HCT116 (cell line): ENCODE measurements around the gene VAPA. TPM values are rescaled to one million over a fixed set of nuclear protein-coding genes. Genes with fewer than 3 reads are reported as not detected.

Experiments
- ATAC-seq: fragments of 200-7000 bp; cut with Tn5 transposase; 2 replicates; pipeline ENCODE4 v1.9.1; 2020; ENCODE audit warnings: mild to moderate bottlenecking, moderate library complexity
- BruUV-seq: library from RNA; stranded (reverse); fragments of 400-500 nt; replicated peaks from 2 replicates; lab custom pipeline; 2021; lab: Mats Ljungman, UMichigan
- CTCF ChIA-PET: fragments of 300-600 bp; sonication (Branson Sonifier 250); formaldehyde crosslinking; loops from one replicate; lab custom pipeline; 2021; ENCODE audit warnings: antibody characterized with exemption; lab: Charles Lee
- POLR2A ChIA-PET: fragments of 300-600, 350-600 bp; sonication (Branson Sonifier 250); formaldehyde crosslinking; loops from one replicate; lab custom pipeline; 2021; ENCODE audit warnings: antibody characterized with exemption; lab: Charles Lee
- RAD21 ChIA-PET, 2 experiments: fragments of 300-600 bp; sonication (Branson Sonifier 250); formaldehyde crosslinking; loops; one replicate each; lab custom pipeline; 2023; ENCODE audit warnings: low total read pairs in 2 of 2; ENCODE audit not compliant: uncharacterized antibody in 2 of 2, unreplicated experiment in 2 of 2, low non-redundant PET in 1 of 2; lab: Charles Lee
- DNase-seq: peaks from one replicate; pipeline ENCODE4 v3.0.0-alpha.2; 2010; ENCODE audit warnings: low read depth, low spot score
- H2AFZ ChIP-seq: fragments of 200-600 bp; shearing (Covaris generic), sonication (generic); 2 replicates; pipeline ENCODE4 v1.6.1; 2017; ENCODE audit warnings: low read depth, mixed run types, mixed read lengths, antibody characterized with exemption, low read length; ENCODE audit not compliant: poor library complexity, severe bottlenecking
- H3K27ac ChIP-seq: 2 replicates; pipeline ENCODE4 v1.5.1; 2012; ENCODE audit warnings: low read depth, low read length
- H3K27me3 ChIP-seq: fragments of 200-600 bp; sonication (generic); 2 replicates; pipeline ENCODE4 v1.6.1; 2016; ENCODE audit warnings: mixed run types, low read length, mixed read lengths; ENCODE audit not compliant: insufficient read depth
- H3K36me3 ChIP-seq, 2 experiments: fragments of 200-500 bp in 1 of 2; fragments of 200-600 bp in 1 of 2; sonication (Bioruptor generic) in 1 of 2; sonication (generic) in 1 of 2; 2 replicates each; pipeline versions ENCODE4 v1.5.1 to v1.6.1; 2014 to 2016; ENCODE audit warnings: low read length in 2 of 2, inconsistent platforms in 1 of 2, mixed read lengths in 1 of 2, mixed run types in 1 of 2; ENCODE audit not compliant: insufficient read depth in 2 of 2, control insufficient read depth in 1 of 2
- H3K4me1 ChIP-seq, 2 experiments: fragments of 200-600 bp in 1 of 2; sonication (generic) in 1 of 2; 2 replicates each; pipeline versions ENCODE4 v1.5.1 to v1.6.1; 2012 to 2017; ENCODE audit warnings: low read length in 2 of 2, inconsistent platforms in 1 of 2, mild to moderate bottlenecking in 1 of 2, mixed read lengths in 1 of 2, mixed run types in 1 of 2, moderate library complexity in 1 of 2; ENCODE audit not compliant: insufficient read depth in 2 of 2, control insufficient read depth in 1 of 2
- H3K4me2 ChIP-seq: fragments of 200-600 bp; sonication (generic); 2 replicates; pipeline ENCODE4 v1.6.1; 2017; ENCODE audit warnings: mixed run types, low read length, mixed read lengths
- H3K4me3 ChIP-seq, 2 experiments: fragments of 200-600 bp in 1 of 2; sonication (generic) in 1 of 2; replicated peaks in 1 of 2; 2 replicates each; pipeline ENCODE4 v1.5.1; 2011 to 2016; ENCODE audit warnings: low read length in 2 of 2, control low read depth in 1 of 2, low read depth in 1 of 2, mild to moderate bottlenecking in 1 of 2, mixed read lengths in 1 of 2, mixed run types in 1 of 2
- H3K79me2 ChIP-seq: fragments of 200-600 bp; sonication (generic); 2 replicates; pipeline ENCODE4 v1.6.1; 2017; ENCODE audit warnings: mild to moderate bottlenecking, mixed run types, low read length, moderate library complexity, mixed read lengths; ENCODE audit not compliant: insufficient read depth
- H3K9ac ChIP-seq: fragments of 200-600 bp; sonication (generic); 2 replicates; pipeline ENCODE4 v1.6.1; 2016; ENCODE audit warnings: low read length, mixed read lengths
- H3K9me2 ChIP-seq: fragments of 200-600 bp; sonication (generic), shearing (Covaris generic); 2 replicates; pipeline ENCODE4 v1.6.1; 2017; ENCODE audit warnings: mixed run types, mild to moderate bottlenecking, moderate library complexity; ENCODE audit not compliant: insufficient read depth
- H3K9me3 ChIP-seq, 2 experiments: fragments of 200-500 bp in 1 of 2; fragments of 200-600 bp in 1 of 2; sonication (Bioruptor generic) in 1 of 2; sonication (generic) in 1 of 2; 2 replicates each; pipeline ENCODE4 v1.6.1; 2014 to 2017; ENCODE audit warnings: low read length in 2 of 2, mixed read lengths in 2 of 2, inconsistent platforms in 1 of 2, low read depth in 1 of 2, mild to moderate bottlenecking in 1 of 2, mixed run types in 1 of 2, moderate library complexity in 1 of 2; ENCODE audit not compliant: control insufficient read depth in 1 of 2, insufficient read depth in 1 of 2
- H4K20me1 ChIP-seq: fragments of 200-600 bp; sonication (generic), shearing (Covaris generic); 2 replicates; pipeline ENCODE4 v1.6.1; 2017; ENCODE audit warnings: mixed run types, mild to moderate bottlenecking, moderate library complexity; ENCODE audit not compliant: insufficient read depth
- CBX3 ChIP-seq: IDR thresholded peaks from 2 replicates; pipeline ENCODE4 v1.6.1; 2012; ENCODE audit warnings: low read depth
- CEBPB ChIP-seq: IDR thresholded peaks from 2 replicates; pipeline ENCODE4 v1.6.1; 2012; ENCODE audit warnings: low read depth
- CTCF ChIP-seq, 3 experiments: fragments of 200-600 bp in 1 of 3; sonication (generic) in 1 of 3; IDR thresholded peaks in 2 of 3; conservative IDR thresholded peaks in 1 of 3; 2 replicates each; pipeline ENCODE4 v1.5.1; 2012 to 2017; ENCODE audit warnings: low read depth in 2 of 3, low read length in 2 of 3, antibody characterized with exemption in 1 of 3, borderline replicate concordance in 1 of 3, control low read depth in 1 of 3, mild to moderate bottlenecking in 1 of 3, mixed read lengths in 1 of 3, mixed run types in 1 of 3, moderate library complexity in 1 of 3; ENCODE audit not compliant: insufficient read depth in 1 of 3
- EGR1 ChIP-seq: IDR thresholded peaks from 2 replicates; pipeline ENCODE4 v1.6.1; 2012; ENCODE audit warnings: low read depth
- EZH2 ChIP-seq: fragments of 200-600 bp; sonication (generic); IDR thresholded peaks from 2 replicates; pipeline ENCODE4 v1.6.1; 2017; ENCODE audit warnings: antibody characterized with exemption, mixed run types
- EZH2phosphoT487 ChIP-seq: fragments of 200-600 bp; IDR thresholded peaks from 2 replicates; pipeline ENCODE4 v1.6.1; 2018; ENCODE audit warnings: antibody characterized with exemption, borderline replicate concordance
- MAX ChIP-seq: IDR thresholded peaks from 2 replicates; pipeline ENCODE4 v1.6.1; 2012
- POLR2A ChIP-seq: IDR thresholded peaks from 2 replicates; pipeline ENCODE4 v1.7.0; 2011; ENCODE audit warnings: borderline replicate concordance; ENCODE audit not compliant: insufficient read depth, insufficient read length; ENCODE audit errors: extremely low read depth
- POLR2AphosphoS5 ChIP-seq: IDR thresholded peaks from 2 replicates; pipeline ENCODE4 v1.6.1; 2011; ENCODE audit warnings: mild to moderate bottlenecking, low read depth, low read length, moderate library complexity
- RAD21 ChIP-seq: IDR thresholded peaks from 2 replicates; pipeline ENCODE4 v1.6.1; 2012; ENCODE audit warnings: low read depth, mild to moderate bottlenecking
- SIN3A ChIP-seq: IDR thresholded peaks from 2 replicates; pipeline ENCODE4 v1.6.1; 2012; ENCODE audit warnings: low read depth
- SRF ChIP-seq: IDR thresholded peaks from 2 replicates; pipeline ENCODE4 v1.6.1; 2012; ENCODE audit warnings: low read depth
- YY1 ChIP-seq: IDR thresholded peaks from 2 replicates; pipeline ENCODE4 v1.6.1; 2011; ENCODE audit warnings: low read length, low read depth, moderate library complexity, mild to moderate bottlenecking; ENCODE audit not compliant: insufficient replicate concordance; ENCODE audit errors: extremely low read depth
- ZFX ChIP-seq: fragments of 450-650 bp; IDR thresholded peaks from 2 replicates; pipeline ENCODE4 v1.6.1; 2017
- ZNF274 ChIP-seq: fragments of 200-500 bp; sonication (Bioruptor generic); IDR thresholded peaks from 2 replicates; pipeline ENCODE4 v1.6.1; 2014; ENCODE audit warnings: mild to moderate bottlenecking, low read depth, low read length, inconsistent platforms
- intact Hi-C: fragments of 100-400 bp; cut with micrococcal nuclease; formaldehyde crosslinking; loops from 2 replicates; pipeline ENCODE4 v1.10.0; 2022
- total RNA-seq: library from RNA; stranded (reverse); gene quantifications from one replicate; pipeline ENCODE4 v1.2.1, GENCODE V29; 2021; ENCODE audit not compliant: unreplicated experiment

The VAPA gene
- total RNA-seq, 1 experiment from 2014 or later = 295 TPM

GRCh38 chr18:9973470-9973869 is 59.7 kb downstream of the VAPA start:
- peaks cover 0 to 7% of the 10 kb centered on the region in 2 experiments; a peak in 1 of 4 replicates for H3K9me3 ChIP-seq
- DNase-seq (no peak), ATAC-seq (no peak)
- ChIA-PET CTCF (interaction anchor here (1.2 kb wide), 1 partner anchor 587 kb away, joined by 3 read pairs; no protein-coding TSS in a partner anchor), POLR2A (interaction anchor here (1.6 kb wide), 1 partner anchor 545 kb away, joined by 4 read pairs; no protein-coding TSS in a partner anchor), RAD21 (no interaction called here)
- H3K27ac ChIP-seq = no peak overlapping the region
- H2AFZ ChIP-seq = no peak overlapping the region
- no peaks in the 10 kb centered on the region for H3K27me3 ChIP-seq
- H3K4me2 ChIP-seq = no peak overlapping the region
- H3K4me1 ChIP-seq = no peaks in the 10 kb centered on the region
- TF ChIP-seq EGR1 (no peak), CTCF (IDR thresholded peaks at IDR 0.05 in 2 of 3, conservative IDR thresholded peaks at IDR 0.05 in 1 of 3; ENCODE audit: borderline replicate concordance in 1 of 3, insufficient read depth in 1 of 3, low read depth in 2 of 3, low read length in 2 of 3) (no peak), ZFX (no peak)
- no peak overlapping the region for H3K9ac ChIP-seq
- no peaks in the 10 kb centered on the region for H3K36me3 ChIP-seq
- intact Hi-C loops = loop anchor here (10.0 kb wide), 1 partner anchor 1541 kb away; no protein-coding TSS in a partner anchor
- no peak overlapping the region for H3K4me3 ChIP-seq
- no peaks in the 10 kb centered on the region for H3K9me2 ChIP-seq
- no peaks in the 10 kb centered on the region for H3K79me2 ChIP-seq
- H4K20me1 ChIP-seq = no peaks in the 10 kb centered on the region
- no TSS peak for BruUV-seq

- ChIA-PET POLR2A (interaction anchor here (1.6 kb wide), 1 partner anchor 544 kb away, joined by 4 read pairs; no protein-coding TSS in a partner anchor), RAD21 (no interaction called here), CTCF (no interaction called here)
- Histone ChIP-seq H3K27me3 (no peaks in the 10 kb centered on the region), H4K20me1 (no peaks in the 10 kb centered on the region), H3K4me1 (no peaks in the 10 kb centered on the region), H3K4me3 (no peak overlapping the region), H3K9ac (no peak overlapping the region), H3K9me2 (no peaks in the 10 kb centered on the region), H3K79me2 (no peaks in the 10 kb centered on the region), H3K9me3 (peaks cover 0 to 7% of the 10 kb centered on the region in 2 experiments; a peak in 1 of 4 replicates), H2AFZ (no peak overlapping the region), H3K4me2 (no peak overlapping the region), H3K36me3 (no peaks in the 10 kb centered on the region), H3K27ac (no peak overlapping the region)
- ATAC-seq (no peak), DNase-seq (no peak)
- BruUV-seq = no TSS peak
- intact Hi-C loops = loop anchor here (10.0 kb wide), 1 partner anchor 1540 kb away; no protein-coding TSS in a partner anchor
- TF ChIP-seq EZH2phosphoT487 = no peak
- TF ChIP-seq RAD21 = no peak
- no peak for TF ChIP-seq MAX
- TF ChIP-seq CTCF (IDR thresholded peaks at IDR 0.05 in 2 of 3, conservative IDR thresholded peaks at IDR 0.05 in 1 of 3; ENCODE audit: borderline replicate concordance in 1 of 3, insufficient read depth in 1 of 3, low read depth in 2 of 3, low read length in 2 of 3) = no peak
- TF ChIP-seq EGR1 = no peak
- no peak for TF ChIP-seq EZH2
- no peak for TF ChIP-seq YY1
- TF ChIP-seq ZNF274 = no peak
- no peak for TF ChIP-seq POLR2A
- TF ChIP-seq SIN3A = no peak
- no peak for TF ChIP-seq SRF
- TF ChIP-seq CEBPB = no peak
- TF ChIP-seq CBX3 = no peak
- no peak for TF ChIP-seq POLR2AphosphoS5
Observed at GRCh38 chr18:9974279-9974915, 60.6 kb downstream of the VAPA start.
